SK-N-MC (cell line): ENCODE measurements around the gene TANGO6.

Source experiments
- EZH2 ChIP-seq: fragments of 200-600 bp; sonication (generic); IDR thresholded peaks from one replicate; pipeline ENCODE4 v1.6.1; 2017; ENCODE audit warnings: antibody characterized with exemption
- FOXP2 ChIP-seq: optimal IDR thresholded peaks from 2 replicates; pipeline ENCODE3; 2011; ENCODE audit warnings: mild to moderate bottlenecking, moderate library complexity; ENCODE audit not compliant: insufficient read depth; ENCODE audit errors: extremely low read length, control extremely low read depth
- POLR2AphosphoS5 ChIP-seq: IDR thresholded peaks from 2 replicates; pipeline ENCODE4 v1.6.1; 2012; ENCODE audit warnings: mild to moderate bottlenecking, low read depth, low read length, borderline replicate concordance

DNA sequence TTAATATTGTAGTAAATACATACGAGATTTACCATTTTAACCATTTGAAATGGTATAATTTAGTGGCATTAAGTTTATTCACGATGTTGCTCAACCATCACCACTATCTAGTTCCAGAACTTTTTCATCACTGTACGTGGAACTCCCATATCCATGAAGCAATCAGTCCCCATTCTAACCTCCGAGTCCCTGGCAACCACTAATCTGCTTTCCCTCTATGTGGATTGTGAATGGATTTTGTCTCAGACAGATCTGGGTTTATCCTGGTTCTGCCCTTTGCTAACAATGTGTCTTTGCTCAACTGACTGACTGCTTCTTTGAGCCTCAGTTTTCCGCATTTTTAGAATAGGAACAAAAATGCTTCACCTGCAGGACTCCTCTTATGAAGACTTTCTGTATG lies 51.4 kb downstream of the TANGO6 start:
- TF ChIP-seq POLR2AphosphoS5 (no peak), EZH2 (no peak), FOXP2 (no peak)
